Ovary (tissue), 3 donors: ENCODE results near the gene PROP1.

ENCODE experiments used
- CTCF ChIP-seq, 3 donors: fragments of 450-650 bp in 2 of 3; fragments of 200-600 bp in 1 of 3; IDR thresholded peaks; one replicate each; pipeline versions ENCODE4 v1.5.1 to v1.8.0; 2016 to 2022; ENCODE audit warnings: antibody characterized with exemption in 3 of 3, mild to moderate bottlenecking in 1 of 3
- EP300 ChIP-seq: sonication (generic); formaldehyde crosslinking; IDR thresholded peaks from one replicate; pipeline ENCODE4 v1.6.1; 2017; ENCODE audit warnings: antibody characterized with exemption
- donor health status: DM: no; HTN: no; CAD: no.

- TF ChIP-seq CTCF (IDR thresholded peaks at IDR 0.05): no peak
- TF ChIP-seq EP300: no peak
These were observed 32.1 kb downstream of the PROP1 start for GRCh38 chr5:177963966-177964365.
